Right lobe of liver (tissue), 6 donors: ENCODE results near the gene TNFAIP1. TPM values are rescaled to one million over a fixed set of nuclear protein-coding genes. Genes with fewer than 3 reads are reported as not detected.

Experiments
- ATAC-seq, 4 donors: fragments of 200-7000 bp; cut with Tn5 transposase; one replicate each; pipeline ENCODE4 v1.9.1; 2020; ENCODE audit warnings: mild to moderate bottlenecking in 4 of 4, moderate library complexity in 4 of 4
- DNase-seq, 3 donors: peaks; one replicate each; pipeline ENCODE4 v3.0.0-alpha.2; 2020
- H3K27ac ChIP-seq, 3 donors: fragments of 200-600 bp; one replicate each; pipeline ENCODE4 v1.8.0; 2022
- H3K27me3 ChIP-seq, 2 donors: fragments of 200-600 bp; one replicate each; pipeline ENCODE4 v1.8.0; 2022
- H3K36me3 ChIP-seq, 4 donors: fragments of 200-600 bp; sonication (generic) in 1 of 4; one replicate each; pipeline versions ENCODE4 v1.5.1 to v1.8.0; 2017 to 2022; ENCODE audit warnings: control low read depth in 1 of 4
- H3K4me1 ChIP-seq, 4 donors: fragments of 200-600 bp; sonication (generic) in 1 of 4; one replicate each; pipeline versions ENCODE4 v1.5.1 to v1.8.0; 2017 to 2022; ENCODE audit warnings: control low read depth in 1 of 4
- H3K4me3 ChIP-seq, 3 donors: fragments of 200-600 bp; one replicate each; pipeline ENCODE4 v1.8.0; 2022
- H3K9me3 ChIP-seq, 4 donors: fragments of 200-600 bp; sonication (generic) in 1 of 4; one replicate each; pipeline versions ENCODE4 v1.5.1 to v1.8.0; 2017 to 2022; ENCODE audit warnings: control low read depth in 1 of 4
- CTCF ChIP-seq, 4 donors: fragments of 200-600 bp in 3 of 4; fragments of 450-650 bp in 1 of 4; IDR thresholded peaks; one replicate each; pipeline versions ENCODE4 v1.5.1 to v1.8.0; 2016 to 2022; ENCODE audit warnings: antibody characterized with exemption in 4 of 4, mild to moderate bottlenecking in 2 of 4
- POLR2A ChIP-seq: fragments of 450-650 bp; IDR thresholded peaks from one replicate; pipeline ENCODE4 v1.6.1; 2017; ENCODE audit warnings: antibody characterized with exemption, mild to moderate bottlenecking
- WGBS: methylation state at CpG from one replicate; pipeline ENCODE4 v1.1.6; 2018; ENCODE audit warnings: low coverage, low lambda C conversion rate; ENCODE audit not compliant: insufficient coverage; ENCODE audit errors: missing lambda C conversion rate; 5-methylcytosine and 5-hydroxymethylcytosine counted together
- intact Hi-C, 2 donors: fragments of 100-400 bp; cut with DNase I; formaldehyde crosslinking; loops; one replicate each; pipeline versions ENCODE4 v1.11.2 to v1.14.1; 2022
- total RNA-seq, 6 experiments: library from RNA; depleted of rRNA in 2 of 6; stranded (reverse); fragments of >200 nt in 2 of 6; fragmentation: NEBNext Ultra II Directional in 3 of 6; extraction: Animal tissue kit (Norgen Biotek cat#: 25700) in 3 of 6; gene quantifications; one replicate each; pipeline versions ENCODE4 v1.1.0 to v1.2.4, GENCODE V29; 2016 to 2023
- donor health status: DM: no; HTN: yes; CAD: no.
- donor health status: DM: no; HTN: no; CAD: no.
- donor health status: DM: no; HTN: no; CAD: no.
- donor health status: DM: no; HTN: yes; CAD: no.
- donor health status: DM: no; HTN: yes; CAD: no.

Gene TNFAIP1
- total RNA-seq, 6 experiments from 2014 or later: 32.3 to 87.6 (median 38.2) TPM

- TF ChIP-seq CTCF (IDR thresholded peaks at IDR 0.05) (no peak), POLR2A (no peak)
- intact Hi-C loops: no loop called here
- ATAC-seq: no peak
- Histone ChIP-seq H3K9me3 (no peaks in the 10 kb centered on the region), H3K4me3 (no peak overlapping the region), H3K27me3 (no peaks in the 10 kb centered on the region), H3K36me3 (no peaks in the 10 kb centered on the region), H3K4me1 (no peaks in the 10 kb centered on the region), H3K27ac (no peak overlapping the region)
- 88% methylated on average over 6 of the region's 6 CpGs for WGBS
- no peak for DNase-seq
These were observed 41.6 kb upstream of the TNFAIP1 start for GRCh38 chr17:28293994-28294393.

GRCh38 chr17:28295677-28296578 is 39.6 kb upstream of the TNFAIP1 start:
- intact Hi-C loops: no loop called here
- 67% methylated on average over 3 of the region's 3 CpGs for WGBS

GRCh38 chr17:28298449-28298848 is 37.1 kb upstream of the TNFAIP1 start:
- no peak for ATAC-seq

More at GRCh38 chr17:28295677-28296578, 39.6 kb upstream of the TNFAIP1 start:
- ATAC-seq: no peak
- Histone ChIP-seq H3K27me3 (no peaks in the 10 kb centered on the region), H3K4me3 (no peak overlapping the region), H3K27ac (no peak overlapping the region), H3K36me3 (no peaks in the 10 kb centered on the region), H3K9me3 (no peaks in the 10 kb centered on the region), H3K4me1 (no peaks in the 10 kb centered on the region)
- no peak for DNase-seq
- TF ChIP-seq CTCF (IDR thresholded peaks at IDR 0.05): no peak
- no peak for TF ChIP-seq POLR2A

GRCh38 chr17:28306954-28307401 is 28.6 kb upstream of the TNFAIP1 start:
- H3K36me3 ChIP-seq: no peaks in the 10 kb centered on the region
- no peaks in the 10 kb centered on the region for H3K9me3 ChIP-seq
- peak in 1 of 4 donors; percentile 47 for ATAC-seq
- intact Hi-C loops: no loop called here
- TF ChIP-seq CTCF (IDR thresholded peaks at IDR 0.05): no peak
- TF ChIP-seq POLR2A: no peak
- no peaks in the 10 kb centered on the region for H3K27me3 ChIP-seq
- no peak overlapping the region for H3K27ac ChIP-seq
- 54% methylated on average over 10 of the region's 38 CpGs for WGBS
- no peaks in the 10 kb centered on the region for H3K4me1 ChIP-seq
- no peak for DNase-seq
- H3K4me3 ChIP-seq: no peak overlapping the region

More at GRCh38 chr17:28298449-28298848, 37.1 kb upstream of the TNFAIP1 start:
- no peaks in the 10 kb centered on the region for H3K9me3 ChIP-seq
- H3K36me3 ChIP-seq: no peaks in the 10 kb centered on the region
- WGBS: 68% methylated on average over 3 of the region's 3 CpGs
- H3K4me1 ChIP-seq: no peaks in the 10 kb centered on the region
- no peak for DNase-seq
- no peaks in the 10 kb centered on the region for H3K27me3 ChIP-seq
- intact Hi-C loops: no loop called here
- TF ChIP-seq POLR2A (no peak), CTCF (IDR thresholded peaks at IDR 0.05) (no peak)
- H3K27ac ChIP-seq: no peak overlapping the region
- no peak overlapping the region for H3K4me3 ChIP-seq
